Measurements from ENCODE around the gene SNX9.

DNA sequence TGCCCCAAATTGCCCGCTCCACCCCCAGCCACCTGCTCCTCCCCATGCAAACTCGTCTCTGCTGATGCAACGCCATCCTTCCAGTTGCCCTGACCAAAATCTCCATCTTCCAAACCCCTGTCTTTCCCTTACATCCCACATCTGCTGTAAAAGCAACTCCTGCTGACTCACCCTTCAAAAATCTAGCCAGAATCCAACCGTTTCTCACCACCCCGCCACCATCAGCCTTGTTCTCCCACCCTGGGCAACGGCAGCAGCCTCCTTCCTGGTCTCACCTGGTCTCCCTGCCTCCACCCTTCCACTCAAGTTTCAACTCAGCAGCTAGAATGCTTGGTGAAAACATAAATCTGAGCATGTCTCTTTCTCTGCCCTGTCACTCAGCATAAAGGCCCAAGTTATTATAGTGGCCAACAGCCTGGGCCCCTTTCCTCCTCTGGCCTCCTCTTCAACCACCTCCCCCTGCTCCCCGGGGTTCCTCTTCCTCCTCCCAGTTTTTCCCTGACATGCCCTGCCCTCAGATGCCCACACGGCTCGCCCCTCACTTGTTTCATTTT lies 151.4 kb downstream of the SNX9 start:
- TF ChIP-seq, protein P1, sequence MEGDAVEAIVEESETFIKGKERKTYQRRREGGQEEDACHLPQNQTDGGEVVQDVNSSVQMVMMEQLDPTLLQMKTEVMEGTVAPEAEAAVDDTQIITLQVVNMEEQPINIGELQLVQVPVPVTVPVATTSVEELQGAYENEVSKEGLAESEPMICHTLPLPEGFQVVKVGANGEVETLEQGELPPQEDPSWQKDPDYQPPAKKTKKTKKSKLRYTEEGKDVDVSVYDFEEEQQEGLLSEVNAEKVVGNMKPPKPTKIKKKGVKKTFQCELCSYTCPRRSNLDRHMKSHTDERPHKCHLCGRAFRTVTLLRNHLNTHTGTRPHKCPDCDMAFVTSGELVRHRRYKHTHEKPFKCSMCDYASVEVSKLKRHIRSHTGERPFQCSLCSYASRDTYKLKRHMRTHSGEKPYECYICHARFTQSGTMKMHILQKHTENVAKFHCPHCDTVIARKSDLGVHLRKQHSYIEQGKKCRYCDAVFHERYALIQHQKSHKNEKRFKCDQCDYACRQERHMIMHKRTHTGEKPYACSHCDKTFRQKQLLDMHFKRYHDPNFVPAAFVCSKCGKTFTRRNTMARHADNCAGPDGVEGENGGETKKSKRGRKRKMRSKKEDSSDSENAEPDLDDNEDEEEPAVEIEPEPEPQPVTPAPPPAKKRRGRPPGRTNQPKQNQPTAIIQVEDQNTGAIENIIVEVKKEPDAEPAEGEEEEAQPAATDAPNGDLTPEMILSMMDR (IDR thresholded peaks at IDR 0.05): no peak
- TF ChIP-seq POLR2A (IDR thresholded peaks at IDR 0.05): no peak

All from body of pancreas (tissue), 4 donors.